Spleen (tissue), 11 donors: ENCODE results near the gene VAV2. TPM values are rescaled to one million over a fixed set of nuclear protein-coding genes. Genes with fewer than 3 reads are reported as not detected.

Experiments used
- DNase-seq: peaks from one replicate; pipeline ENCODE4 v3.0.0-alpha.2; 2020
- H3K27ac ChIP-seq, 8 donors: fragments of 200-600 bp; sonication (generic) in 7 of 8; 1 replicate in 4 of 8; 2 replicates in 4 of 8; pipeline versions ENCODE4 v1.5.0 to v1.8.0; 2016 to 2021; ENCODE audit warnings: inconsistent platforms in 4 of 8, mild to moderate bottlenecking in 4 of 8, moderate library complexity in 1 of 8
- H3K27me3 ChIP-seq, 7 donors: fragments of 200-600 bp; sonication (generic) in 6 of 7; replicated peaks in 1 of 7; 1 replicate in 4 of 7; 2 replicates in 3 of 7; pipeline versions ENCODE4 v1.5.0 to v1.8.0; 2016 to 2021; ENCODE audit warnings: inconsistent platforms in 3 of 7, mild to moderate bottlenecking in 1 of 7
- H3K36me3 ChIP-seq, 6 donors: fragments of 200-600 bp; sonication (generic) in 5 of 6; 1 replicate in 4 of 6; 2 replicates in 2 of 6; pipeline versions ENCODE4 v1.5.0 to v1.8.0; 2016 to 2021; ENCODE audit warnings: inconsistent platforms in 2 of 6
- H3K4me1 ChIP-seq, 6 donors: fragments of 200-600 bp; sonication (generic) in 5 of 6; 1 replicate in 3 of 6; 2 replicates in 3 of 6; pipeline versions ENCODE4 v1.5.0 to v1.8.0; 2016 to 2021; ENCODE audit warnings: inconsistent platforms in 3 of 6
- H3K4me3 ChIP-seq, 8 donors: fragments of 200-600 bp; sonication (generic) in 7 of 8; 1 replicate in 4 of 8; 2 replicates in 4 of 8; pipeline versions ENCODE4 v1.5.0 to v1.8.0; 2016 to 2021; ENCODE audit warnings: inconsistent platforms in 4 of 8, mild to moderate bottlenecking in 4 of 8, moderate library complexity in 2 of 8
- H3K9me3 ChIP-seq, 8 donors: fragments of 200-600 bp; sonication (generic) in 7 of 8; 1 replicate in 4 of 8; 2 replicates in 4 of 8; pipeline versions ENCODE4 v1.5.0 to v1.8.0; 2016 to 2021; ENCODE audit warnings: inconsistent platforms in 4 of 8
- CTCF ChIP-seq, 11 experiments: fragments of 200-600 bp in 7 of 11; fragments of 450-650 bp in 4 of 11; sonication (generic) in 4 of 11; IDR thresholded peaks in 8 of 11; conservative IDR thresholded peaks in 3 of 11; 1 replicate in 7 of 11; 2 replicates in 4 of 11; pipeline versions ENCODE4 v1.4.0 to v1.8.0; 2016 to 2021; ENCODE audit warnings: antibody characterized with exemption in 11 of 11, inconsistent platforms in 4 of 11, mild to moderate bottlenecking in 1 of 11
- POLR2A ChIP-seq, 3 donors: fragments of 450-650 bp; IDR thresholded peaks; one replicate each; pipeline ENCODE4 v1.5.1; 2017; ENCODE audit warnings: antibody characterized with exemption in 3 of 3, mild to moderate bottlenecking in 1 of 3
- POLR2AphosphoS5 ChIP-seq, 3 donors: sonication (generic); formaldehyde crosslinking; IDR thresholded peaks; one replicate each; pipeline ENCODE4 v1.5.1; 2017; ENCODE audit warnings: antibody characterized with exemption in 3 of 3
- WGBS, 5 donors: extraction: QIAGEN DNeasy Blood & Tissue Kit in 3 of 5; methylation state at CpG; one replicate each; pipeline versions ENCODE4 v1.1.5 to v1.1.7; 2013 to 2018; 5-methylcytosine and 5-hydroxymethylcytosine counted together
- intact Hi-C: fragments of 100-400 bp; cut with DNase I; formaldehyde crosslinking; loops from one replicate; pipeline ENCODE4 v1.15.0; 2023; ENCODE audit warnings: low total_unique reads
- polyA plus RNA-seq, 3 donors: library from polyadenylated mRNA; stranded (reverse); fragments of 200-250 nt; gene quantifications; one replicate each; pipeline ENCODE4 v1.2.1, GENCODE V29; 2013
- total RNA-seq, 7 donors: library from RNA; depleted of rRNA in 3 of 7; stranded (reverse); fragments of >200 nt in 3 of 7; fragmentation: NEBNext Ultra II Directional in 4 of 7; extraction: Animal tissue kit (Norgen Biotek cat#: 25700) in 4 of 7; gene quantifications; one replicate each; pipeline versions ENCODE4 v1.1.0 to v1.2.1, GENCODE V29; 2016 to 2021
- donor health status: healthy with polysubstance abuse.
- donor health status: DM: no; HTN: no; CAD: no; lungs with moderate emphysema.
- donor health status: DM: no; HTN: no; CAD: no.
- donor health status: Bipolar disorder and iron deficiency.
- donor health status: healthy.
- donor health status: DM: no; HTN: no; CAD: no.
- donor health status: DM: yes; HTN: yes; CAD: no.

The VAV2 gene
- total and polyA plus RNA-seq, 10 donors = 14.2 to 39.2 (median 23.3) TPM

- H3K27me3 ChIP-seq = peaks cover 0 to 34% (median 0%) of the 10 kb centered on the region in 7 donors
- peaks cover 0 to 47% (median 32%) of the 10 kb centered on the region in 6 donors for H3K4me1 ChIP-seq
- no peak for TF ChIP-seq CTCF (IDR thresholded peaks at IDR 0.05 in 8 of 11, conservative IDR thresholded peaks at IDR 0.05 in 3 of 11)
- no peak for TF ChIP-seq POLR2A (IDR thresholded peaks at IDR 0.05)
- TF ChIP-seq POLR2AphosphoS5 (IDR thresholded peaks at IDR 0.05) = no peak
- no peak overlapping the region for H3K4me3 ChIP-seq
- peak; percentile 58 for DNase-seq
- WGBS, 5 donors = 92 to 97% (median 93%) methylated on average over 11 to 15 of the region's 15 CpGs
- H3K27ac ChIP-seq = no peak overlapping the region
- H3K9me3 ChIP-seq = no peaks in the 10 kb centered on the region
- H3K36me3 ChIP-seq = peaks cover 0 to 84% (median 20%) of the 10 kb centered on the region in 6 donors
- intact Hi-C loops = no loop called here
Measured at GRCh38 chr9:133780962-133781827, 210.9 kb downstream of the VAV2 start.

GRCh38 chr9:133780404-133780945 is 211.6 kb downstream of the VAV2 start:
- Histone ChIP-seq H3K27me3 (peaks cover 0 to 27% (median 0%) of the 10 kb centered on the region in 7 donors), H3K4me1 (peaks cover 0 to 39% (median 24%) of the 10 kb centered on the region in 6 donors), H3K9me3 (no peaks in the 10 kb centered on the region), H3K36me3 (peaks cover 0 to 84% (median 28%) of the 10 kb centered on the region in 6 donors), H3K4me3 (no peak overlapping the region), H3K27ac (no peak overlapping the region)
- intact Hi-C loops = no loop called here
- 93 to 97% (median 94%) methylated on average over 14 to 15 of the region's 15 CpGs for WGBS, 5 donors
- peak; percentile 48 for DNase-seq
- TF ChIP-seq CTCF (IDR thresholded peaks at IDR 0.05 in 8 of 11, conservative IDR thresholded peaks at IDR 0.05 in 3 of 11) (no peak), POLR2A (IDR thresholded peaks at IDR 0.05) (no peak), POLR2AphosphoS5 (IDR thresholded peaks at IDR 0.05) (no peak)

GRCh38 chr9:133779516-133780403 is 212.4 kb downstream of the VAV2 start:
- H3K9me3 ChIP-seq = peaks cover 0 to 3% (median 0%) of the 10 kb centered on the region in 8 donors
- H3K27ac ChIP-seq = no peak overlapping the region
- intact Hi-C loops = no loop called here
- TF ChIP-seq POLR2AphosphoS5 (IDR thresholded peaks at IDR 0.05) = no peak
- no peak for TF ChIP-seq CTCF (IDR thresholded peaks at IDR 0.05 in 8 of 11, conservative IDR thresholded peaks at IDR 0.05 in 3 of 11)
- no peak for TF ChIP-seq POLR2A (IDR thresholded peaks at IDR 0.05)
- WGBS, 5 donors = 87 to 97% (median 91%) methylated on average over 18 to 19 of the region's 19 CpGs
- peaks cover 0 to 84% (median 34%) of the 10 kb centered on the region in 6 donors for H3K36me3 ChIP-seq
- peaks cover 0 to 20% (median 0%) of the 10 kb centered on the region in 7 donors for H3K27me3 ChIP-seq
- peak; percentile 44 for DNase-seq
- peaks cover 0 to 32% (median 19%) of the 10 kb centered on the region in 6 donors for H3K4me1 ChIP-seq
- no peak overlapping the region for H3K4me3 ChIP-seq
